Spleen (tissue), 11 donors: ENCODE results near the gene HMGCS1. TPM values are rescaled to one million over a fixed set of nuclear protein-coding genes. Genes with fewer than 3 reads are reported as not detected.

Experiments
- DNase-seq: peaks from one replicate; pipeline ENCODE4 v3.0.0-alpha.2; 2020
- H3K27ac ChIP-seq, 8 donors: fragments of 200-600 bp; sonication (generic) in 7 of 8; 1 replicate in 4 of 8; 2 replicates in 4 of 8; pipeline versions ENCODE4 v1.5.0 to v1.8.0; 2016 to 2021; ENCODE audit warnings: inconsistent platforms in 4 of 8, mild to moderate bottlenecking in 4 of 8, moderate library complexity in 1 of 8
- H3K27me3 ChIP-seq, 7 donors: fragments of 200-600 bp; sonication (generic) in 6 of 7; replicated peaks in 1 of 7; 1 replicate in 4 of 7; 2 replicates in 3 of 7; pipeline versions ENCODE4 v1.5.0 to v1.8.0; 2016 to 2021; ENCODE audit warnings: inconsistent platforms in 3 of 7, mild to moderate bottlenecking in 1 of 7
- H3K36me3 ChIP-seq, 6 donors: fragments of 200-600 bp; sonication (generic) in 5 of 6; 1 replicate in 4 of 6; 2 replicates in 2 of 6; pipeline versions ENCODE4 v1.5.0 to v1.8.0; 2016 to 2021; ENCODE audit warnings: inconsistent platforms in 2 of 6
- H3K4me1 ChIP-seq, 6 donors: fragments of 200-600 bp; sonication (generic) in 5 of 6; 1 replicate in 3 of 6; 2 replicates in 3 of 6; pipeline versions ENCODE4 v1.5.0 to v1.8.0; 2016 to 2021; ENCODE audit warnings: inconsistent platforms in 3 of 6
- H3K4me3 ChIP-seq, 8 donors: fragments of 200-600 bp; sonication (generic) in 7 of 8; 1 replicate in 4 of 8; 2 replicates in 4 of 8; pipeline versions ENCODE4 v1.5.0 to v1.8.0; 2016 to 2021; ENCODE audit warnings: inconsistent platforms in 4 of 8, mild to moderate bottlenecking in 4 of 8, moderate library complexity in 2 of 8
- H3K9me3 ChIP-seq, 8 donors: fragments of 200-600 bp; sonication (generic) in 7 of 8; 1 replicate in 4 of 8; 2 replicates in 4 of 8; pipeline versions ENCODE4 v1.5.0 to v1.8.0; 2016 to 2021; ENCODE audit warnings: inconsistent platforms in 4 of 8
- CTCF ChIP-seq, 11 experiments: fragments of 200-600 bp in 7 of 11; fragments of 450-650 bp in 4 of 11; sonication (generic) in 4 of 11; IDR thresholded peaks in 8 of 11; conservative IDR thresholded peaks in 3 of 11; 1 replicate in 7 of 11; 2 replicates in 4 of 11; pipeline versions ENCODE4 v1.4.0 to v1.8.0; 2016 to 2021; ENCODE audit warnings: antibody characterized with exemption in 11 of 11, inconsistent platforms in 4 of 11, mild to moderate bottlenecking in 1 of 11
- POLR2A ChIP-seq, 3 donors: fragments of 450-650 bp; IDR thresholded peaks; one replicate each; pipeline ENCODE4 v1.5.1; 2017; ENCODE audit warnings: antibody characterized with exemption in 3 of 3, mild to moderate bottlenecking in 1 of 3
- POLR2AphosphoS5 ChIP-seq, 3 donors: sonication (generic); formaldehyde crosslinking; IDR thresholded peaks; one replicate each; pipeline ENCODE4 v1.5.1; 2017; ENCODE audit warnings: antibody characterized with exemption in 3 of 3
- WGBS, 5 donors: extraction: QIAGEN DNeasy Blood & Tissue Kit in 3 of 5; methylation state at CpG; one replicate each; pipeline versions ENCODE4 v1.1.5 to v1.1.7; 2013 to 2018; 5-methylcytosine and 5-hydroxymethylcytosine counted together
- intact Hi-C: fragments of 100-400 bp; cut with DNase I; formaldehyde crosslinking; loops from one replicate; pipeline ENCODE4 v1.15.0; 2023; ENCODE audit warnings: low total_unique reads
- polyA plus RNA-seq, 3 donors: library from polyadenylated mRNA; stranded (reverse); fragments of 200-250 nt; gene quantifications; one replicate each; pipeline ENCODE4 v1.2.1, GENCODE V29; 2013
- total RNA-seq, 7 donors: library from RNA; depleted of rRNA in 3 of 7; stranded (reverse); fragments of >200 nt in 3 of 7; fragmentation: NEBNext Ultra II Directional in 4 of 7; extraction: Animal tissue kit (Norgen Biotek cat#: 25700) in 4 of 7; gene quantifications; one replicate each; pipeline versions ENCODE4 v1.1.0 to v1.2.1, GENCODE V29; 2016 to 2021
- donor health status: healthy with polysubstance abuse.
- donor health status: DM: no; HTN: no; CAD: no; lungs with moderate emphysema.
- donor health status: DM: no; HTN: no; CAD: no.
- donor health status: Bipolar disorder and iron deficiency.
- donor health status: healthy.
- donor health status: DM: no; HTN: no; CAD: no.
- donor health status: DM: yes; HTN: yes; CAD: no.

Gene HMGCS1
- total and polyA plus RNA-seq, 10 donors: 12.0 to 74.9 (median 22.4) TPM

DNA sequence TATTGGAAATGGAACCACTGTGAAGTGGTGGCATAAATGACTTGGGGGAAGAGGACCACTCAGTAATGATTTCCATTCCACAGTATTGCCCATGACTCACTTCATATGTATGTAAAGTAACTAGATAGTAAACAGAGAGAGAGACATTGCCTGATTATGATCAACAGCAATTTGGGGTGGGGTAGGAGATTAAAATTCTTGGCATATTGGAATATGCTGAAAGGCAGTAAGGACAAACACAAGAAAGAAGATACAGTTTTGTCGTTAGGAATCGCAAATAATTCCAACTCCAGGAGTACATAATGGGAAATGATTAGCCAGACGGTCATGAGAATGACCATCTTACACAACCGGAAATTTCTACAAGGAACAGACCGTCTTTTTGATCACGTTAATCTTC is 1.5 kb upstream of the HMGCS1 start:
- WGBS, 5 donors: 96 to 99% (median 97%) methylated on average over 6 of the region's 6 CpGs
- TF ChIP-seq POLR2A (IDR thresholded peaks at IDR 0.05) (no peak), CTCF (IDR thresholded peaks at IDR 0.05 in 8 of 11, conservative IDR thresholded peaks at IDR 0.05 in 3 of 11) (no peak), POLR2AphosphoS5 (IDR thresholded peaks at IDR 0.05) (no peak)
- H3K9me3 ChIP-seq: no peaks in the 10 kb centered on the region
- H3K27ac ChIP-seq: peak overlapping the region in 1 of 8 donors; percentile 98
- no peaks in the 10 kb centered on the region for H3K27me3 ChIP-seq
- H3K36me3 ChIP-seq: no peaks in the 10 kb centered on the region
- peaks cover 13 to 38% (median 22%) of the 10 kb centered on the region in 6 donors for H3K4me1 ChIP-seq
- no peak overlapping the region for H3K4me3 ChIP-seq
- DNase-seq: no peak
- intact Hi-C loops: loop anchor here (10.0 kb wide), 2 partner anchors 170 to 190 kb away; partner anchors contain the start of genes TMEM267 and ZNF131

- H3K36me3 ChIP-seq: no peaks in the 10 kb centered on the region
- no peaks in the 10 kb centered on the region for H3K9me3 ChIP-seq
- no peak for TF ChIP-seq POLR2A (IDR thresholded peaks at IDR 0.05)
- TF ChIP-seq CTCF (IDR thresholded peaks at IDR 0.05 in 8 of 11, conservative IDR thresholded peaks at IDR 0.05 in 3 of 11): peak in 1 of 11 experiments; percentile 1
- no peak for TF ChIP-seq POLR2AphosphoS5 (IDR thresholded peaks at IDR 0.05)
- H3K27ac ChIP-seq: peak overlapping the region; percentile 70 to 98 (median 95)
- intact Hi-C loops: loop anchor here (10.0 kb wide), 2 partner anchors 171 to 189 kb away; partner anchors contain the start of genes TMEM267 and ZNF131
- H3K4me1 ChIP-seq: peaks cover 13 to 46% (median 24%) of the 10 kb centered on the region in 6 donors
- WGBS, 5 donors: 48 to 64% (median 56%) methylated on average over 8 of the region's 8 CpGs
- DNase-seq: no peak
- H3K4me3 ChIP-seq: peak overlapping the region; percentile 24 to 86 (median 80)
- H3K27me3 ChIP-seq: no peaks in the 10 kb centered on the region
Observed at GRCh38 chr5:43313854-43314457, 744 bp upstream of the HMGCS1 start.

- Histone ChIP-seq H3K27ac (peak overlapping the region; percentile 86 to 98 (median 95)), H3K4me1 (peaks cover 13 to 59% (median 24%) of the 10 kb centered on the region in 6 donors), H3K27me3 (no peaks in the 10 kb centered on the region), H3K36me3 (no peaks in the 10 kb centered on the region), H3K9me3 (no peaks in the 10 kb centered on the region), H3K4me3 (peak overlapping the region; percentile 60 to 86 (median 82))
- TF ChIP-seq CTCF (IDR thresholded peaks at IDR 0.05 in 8 of 11, conservative IDR thresholded peaks at IDR 0.05 in 3 of 11) (no peak), POLR2A (IDR thresholded peaks at IDR 0.05) (no peak), POLR2AphosphoS5 (IDR thresholded peaks at IDR 0.05) (no peak)
- 1 to 4% (median 3%) methylated on average over 9 of the region's 9 CpGs for WGBS, 5 donors
- no peak for DNase-seq
- intact Hi-C loops: loop anchor here (10.0 kb wide), 2 partner anchors 172 to 188 kb away; partner anchors contain the start of genes TMEM267 and ZNF131
Observed at GRCh38 chr5:43312699-43313034, 545 bp downstream of the HMGCS1 start.

DNA sequence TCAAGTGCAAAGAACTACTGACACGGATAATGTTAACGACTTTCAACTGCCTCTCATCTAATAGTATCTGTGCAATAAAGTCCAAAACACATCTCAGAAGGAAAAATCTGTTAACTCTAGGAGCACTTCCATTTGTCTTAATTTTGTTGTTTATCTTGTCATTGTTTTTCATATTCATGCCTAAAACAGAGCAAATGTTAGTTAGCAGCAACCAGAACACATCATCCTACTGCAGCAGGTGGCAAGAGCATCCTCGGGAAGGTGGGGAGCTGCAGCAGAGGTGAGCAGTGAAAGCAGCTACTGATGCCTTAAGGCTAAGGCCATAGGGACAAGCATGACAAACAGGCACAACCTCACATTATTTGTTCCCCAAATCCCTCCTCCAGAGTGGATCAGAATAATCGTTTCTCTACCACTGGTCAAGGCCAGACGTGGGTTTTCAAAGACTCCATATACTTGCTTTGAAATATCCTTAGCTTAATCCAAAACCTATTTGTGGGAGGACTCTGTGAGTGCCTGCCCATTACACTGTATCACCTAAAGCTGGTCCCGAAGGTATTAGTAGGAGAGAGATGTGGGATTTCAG is 1.0 kb downstream of the HMGCS1 start:
- peak overlapping the region; percentile 86 to 98 (median 95) for H3K27ac ChIP-seq
- no peaks in the 10 kb centered on the region for H3K9me3 ChIP-seq
- 43 to 54% (median 49%) methylated on average over 6 of the region's 6 CpGs for WGBS, 5 donors
- H3K4me1 ChIP-seq: peaks cover 13 to 62% (median 24%) of the 10 kb centered on the region in 6 donors
- H3K36me3 ChIP-seq: peaks cover 0 to 3% (median 0%) of the 10 kb centered on the region in 6 donors
- TF ChIP-seq CTCF (IDR thresholded peaks at IDR 0.05 in 8 of 11, conservative IDR thresholded peaks at IDR 0.05 in 3 of 11) (no peak), POLR2AphosphoS5 (IDR thresholded peaks at IDR 0.05) (no peak), POLR2A (IDR thresholded peaks at IDR 0.05) (no peak)
- no peak for DNase-seq
- H3K27me3 ChIP-seq: no peaks in the 10 kb centered on the region
- intact Hi-C loops: loop anchor here (10.0 kb wide), 2 partner anchors 173 to 187 kb away; partner anchors contain the start of genes TMEM267 and ZNF131
- H3K4me3 ChIP-seq: peak overlapping the region; percentile 60 to 86 (median 82)
